ENCODE results near the gene CHST13.

Gene CHST13

GRCh38 chr3:126488886-126489569 lies 34.9 kb upstream of the CHST13 start:
- no peak for DNase-seq

- DNase-seq: no peak
These were observed 33.3 kb upstream of the CHST13 start for GRCh38 chr3:126490619-126491018.

- DNase-seq: no peak
These were observed 32.5 kb upstream of the CHST13 start for GRCh38 chr3:126491221-126492013.

GRCh38 chr3:126493051-126493450 lies 30.9 kb upstream of the CHST13 start:
- no peak for DNase-seq

DNA sequence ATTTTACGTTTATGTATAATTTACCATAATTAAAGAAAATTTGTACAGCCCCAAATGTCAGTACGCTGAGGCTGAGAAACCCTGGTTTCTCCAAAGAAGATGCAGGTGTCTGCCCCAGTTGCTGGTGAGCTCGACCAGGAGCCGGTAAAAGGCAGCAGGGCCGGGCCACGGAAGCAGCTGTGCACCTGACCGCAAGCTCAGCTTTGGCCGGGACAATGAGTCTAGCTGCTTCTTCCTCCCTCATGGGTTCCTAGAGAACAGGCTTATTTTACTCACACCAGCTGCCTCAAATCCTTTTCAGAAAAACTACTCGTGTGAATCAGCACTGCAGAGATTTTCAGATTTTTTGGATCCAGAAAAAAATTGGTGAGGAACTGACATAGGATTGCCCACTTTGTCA lies 30.2 kb upstream of the CHST13 start:
- DNase-seq: no peak

DNA sequence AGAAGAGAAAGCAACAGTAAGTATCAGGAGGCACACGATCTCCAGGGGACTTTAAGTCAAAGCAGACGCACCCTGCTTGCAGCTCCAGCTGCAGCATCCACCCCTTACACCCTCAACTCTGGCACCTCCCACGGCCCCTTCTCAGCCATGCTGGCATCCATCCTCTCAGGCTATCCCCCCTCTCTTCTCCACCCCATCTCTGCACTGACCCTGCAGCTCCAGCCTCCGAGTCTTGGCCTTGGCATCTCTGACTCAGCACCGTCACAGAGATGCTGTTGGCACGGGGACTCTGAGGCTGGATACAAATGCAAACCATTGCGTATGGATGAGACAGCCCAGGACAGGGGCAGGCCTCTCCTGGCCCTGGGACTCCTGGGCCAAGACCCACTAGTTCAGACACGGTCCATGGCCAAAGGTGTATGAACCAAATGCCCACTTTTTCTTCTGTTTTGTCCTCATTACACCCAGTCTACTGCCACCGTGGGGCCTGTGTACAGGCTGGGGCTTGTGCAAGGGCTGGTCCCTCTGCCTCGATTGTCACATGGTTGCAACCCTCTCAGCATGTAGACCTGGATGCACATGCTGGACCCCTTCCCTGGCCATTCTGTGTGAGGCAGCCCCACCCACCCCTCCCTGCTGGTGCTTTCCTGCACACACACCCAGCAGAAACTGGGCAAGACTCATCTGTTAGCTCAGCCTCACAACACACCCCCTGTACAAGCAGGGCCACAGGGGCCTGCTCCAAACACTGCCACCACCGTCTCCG lies 29.6 kb upstream of the CHST13 start:
- DNase-seq: no peak

GRCh38 chr3:126494970-126495230 lies 29.1 kb upstream of the CHST13 start:
- DNase-seq: no peak

GRCh38 chr3:126495786-126496185 lies 28.2 kb upstream of the CHST13 start:
- DNase-seq: no peak

DNA sequence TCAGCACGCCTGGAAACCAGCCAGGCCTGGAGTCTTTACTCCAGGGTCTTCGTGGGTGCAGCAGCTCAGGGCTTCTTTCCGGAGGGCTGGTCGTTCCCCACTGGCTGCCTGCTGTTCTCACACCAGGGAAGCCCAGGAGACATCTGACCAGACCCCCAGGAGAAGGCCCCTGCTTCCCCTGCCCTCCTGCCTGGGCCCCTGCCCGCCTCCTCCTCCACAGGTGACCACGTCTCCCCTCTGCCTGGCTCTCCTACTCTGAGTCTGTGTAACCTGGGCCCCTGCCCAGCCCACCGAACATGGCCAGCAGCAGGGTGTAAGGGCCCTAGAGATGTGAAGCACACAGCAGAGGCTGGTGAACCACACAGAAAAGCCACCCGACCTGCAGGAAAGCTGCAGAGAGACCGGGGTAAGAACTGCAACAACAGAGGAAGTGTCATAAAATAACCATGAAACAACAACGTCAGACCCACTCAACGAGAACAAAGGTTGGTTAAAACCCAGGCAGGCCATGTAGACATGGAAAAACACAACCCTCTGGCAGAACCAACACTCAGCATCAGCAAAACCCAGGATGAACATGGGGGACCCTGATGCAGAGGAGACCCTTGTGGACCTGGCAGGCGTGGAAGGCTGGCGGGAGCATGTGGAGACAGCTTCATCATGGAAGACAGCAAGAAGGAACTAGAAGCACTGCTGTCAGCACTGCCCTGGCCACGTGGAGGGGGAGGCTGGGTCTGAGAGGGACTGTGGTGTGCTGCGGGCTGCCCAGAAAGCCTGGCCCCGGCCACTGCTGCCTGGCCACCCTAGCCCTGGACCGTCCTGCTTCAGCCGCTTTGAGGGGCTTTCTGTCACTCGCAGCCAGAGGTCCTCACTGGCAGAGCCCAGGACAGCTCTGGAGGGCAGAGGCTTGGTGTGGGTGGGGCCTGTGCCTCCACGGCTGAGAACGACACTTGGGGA lies 26.8 kb upstream of the CHST13 start:
- DNase-seq: no peak

DNA sequence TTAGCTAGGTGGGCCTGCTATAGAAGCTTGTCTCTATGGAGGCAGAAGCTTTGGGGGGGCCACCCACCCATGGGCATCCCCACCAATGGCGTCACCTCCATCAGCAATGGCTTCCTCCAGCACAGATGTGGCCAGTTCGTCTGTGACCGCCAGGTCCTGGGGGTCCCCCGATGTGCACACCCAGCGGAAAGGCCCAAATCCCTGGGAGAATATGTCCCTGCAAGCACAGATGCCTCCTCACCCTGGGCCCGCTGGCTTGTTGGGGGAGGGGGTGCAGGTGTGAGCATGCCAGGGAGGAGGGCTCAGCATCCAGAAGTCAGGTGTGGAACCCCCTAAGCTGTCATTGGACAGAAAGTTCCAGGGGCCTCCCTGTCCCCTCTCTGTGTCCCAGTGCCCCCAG lies 26.0 kb upstream of the CHST13 start:
- no peak for DNase-seq

DNA sequence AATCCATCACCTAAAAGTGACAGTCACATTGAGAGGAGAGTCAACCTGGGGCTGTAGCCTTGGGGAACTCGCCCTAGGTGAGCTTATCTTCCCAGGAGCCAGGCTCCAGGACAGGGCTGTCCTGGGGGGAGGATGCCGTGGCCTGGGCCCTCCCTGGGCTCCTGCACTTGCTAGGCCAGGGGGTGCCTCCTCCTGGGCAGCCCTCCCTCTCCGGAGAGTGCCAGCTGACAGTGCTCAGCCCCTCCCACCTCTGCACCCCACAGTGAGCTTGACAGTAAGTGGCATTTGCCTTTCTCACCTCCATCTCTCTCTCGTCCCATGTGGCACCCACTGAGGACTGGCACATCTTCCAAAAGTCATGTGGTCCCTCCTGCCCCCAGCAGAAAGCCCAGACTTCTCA lies 25.5 kb upstream of the CHST13 start:
- no peak for DNase-seq

- no peak for DNase-seq
These were observed 25.0 kb upstream of the CHST13 start for GRCh38 chr3:126498929-126499328.

DNA sequence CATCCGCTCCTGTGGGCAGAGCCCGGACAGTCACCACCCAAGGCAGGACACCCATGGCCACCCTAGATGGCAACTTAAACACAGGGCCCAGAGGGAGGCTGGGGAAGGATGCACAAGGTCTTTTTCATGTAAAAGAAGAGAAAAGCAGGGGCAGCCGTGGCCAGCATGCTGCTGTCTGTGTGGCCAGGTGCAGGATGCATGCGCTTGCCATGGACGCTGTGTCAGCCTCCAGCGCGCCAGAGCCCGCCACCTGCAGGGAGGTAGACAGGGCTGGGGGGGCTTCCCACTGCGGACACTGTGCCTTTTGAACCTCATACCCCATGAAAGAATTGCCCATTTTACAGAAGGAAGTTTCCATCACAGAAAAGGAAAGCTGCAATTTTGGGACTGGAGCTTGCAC lies 24.6 kb upstream of the CHST13 start:
- no peak for DNase-seq

DNA sequence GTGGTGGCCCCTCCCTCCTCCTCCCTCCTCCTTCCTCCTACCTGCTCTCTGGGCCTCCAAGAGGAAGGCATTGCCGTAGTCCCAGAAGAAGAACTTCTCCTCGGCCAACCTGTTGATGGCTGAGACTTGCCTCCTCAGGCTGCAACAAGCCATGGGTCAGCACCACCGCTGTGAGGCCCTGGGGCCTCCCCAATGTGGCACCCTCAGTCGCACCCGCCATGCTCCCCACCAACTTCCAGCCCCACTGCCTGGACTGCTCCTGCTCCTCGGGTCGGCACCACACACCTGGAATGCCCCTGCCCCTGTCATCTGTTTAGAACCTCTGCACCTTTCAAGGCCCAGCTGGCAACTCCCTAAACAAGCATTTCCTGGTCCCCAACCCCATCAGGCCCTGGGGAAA lies 23.9 kb upstream of the CHST13 start:
- DNase-seq: no peak

GRCh38 chr3:126501054-126501453 lies 22.9 kb upstream of the CHST13 start:
- no peak for DNase-seq

GRCh38 chr3:126501736-126502135 lies 22.2 kb upstream of the CHST13 start:
- DNase-seq: no peak

DNA sequence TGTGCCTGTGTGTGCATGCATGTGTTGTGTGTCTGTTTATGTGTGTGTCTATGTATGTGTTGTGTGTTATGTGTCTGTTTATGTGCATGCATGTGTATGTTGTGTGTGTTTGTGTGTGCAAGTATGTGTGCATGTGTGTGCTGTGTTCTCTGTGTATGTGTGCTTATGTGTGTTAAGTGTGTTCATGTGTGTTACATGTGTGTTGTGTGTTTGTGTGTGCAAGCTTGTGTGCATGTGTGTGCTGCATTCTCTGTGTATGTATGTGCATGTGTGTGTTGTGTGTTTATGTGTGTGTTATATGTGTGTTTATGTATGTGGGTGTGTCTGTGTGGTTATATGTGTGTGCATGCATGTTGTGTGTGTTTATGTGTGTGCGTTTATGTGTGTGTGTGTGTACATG lies 21.3 kb upstream of the CHST13 start:
- DNase-seq: no peak

- DNase-seq: no peak
These were observed 20.3 kb upstream of the CHST13 start for GRCh38 chr3:126503701-126504100.

DNA sequence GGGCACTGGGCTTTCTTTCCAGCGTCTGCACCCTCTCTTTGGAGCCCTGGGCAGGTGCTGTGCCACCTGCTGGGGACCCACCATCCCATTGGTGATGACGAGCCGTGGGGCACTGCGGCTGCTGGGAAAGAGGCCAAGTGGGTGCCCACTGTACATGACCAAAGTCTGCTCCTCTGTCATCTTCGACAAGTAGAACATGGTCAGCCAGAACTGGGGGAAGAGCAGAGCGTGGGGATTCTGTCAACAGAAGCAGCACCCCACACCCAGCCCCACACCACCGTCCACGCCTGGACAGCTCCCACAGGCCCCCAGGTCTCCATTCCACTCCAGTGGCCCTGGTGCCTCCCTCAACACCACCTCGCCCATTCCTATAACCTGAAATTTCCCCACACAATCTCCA lies 16.1 kb upstream of the CHST13 start:
- no peak for DNase-seq

GRCh38 chr3:126508564-126508964 lies 15.4 kb upstream of the CHST13 start:
- no peak for DNase-seq

GRCh38 chr3:126509597-126510307 lies 14.2 kb upstream of the CHST13 start:
- no peak for DNase-seq

DNA sequence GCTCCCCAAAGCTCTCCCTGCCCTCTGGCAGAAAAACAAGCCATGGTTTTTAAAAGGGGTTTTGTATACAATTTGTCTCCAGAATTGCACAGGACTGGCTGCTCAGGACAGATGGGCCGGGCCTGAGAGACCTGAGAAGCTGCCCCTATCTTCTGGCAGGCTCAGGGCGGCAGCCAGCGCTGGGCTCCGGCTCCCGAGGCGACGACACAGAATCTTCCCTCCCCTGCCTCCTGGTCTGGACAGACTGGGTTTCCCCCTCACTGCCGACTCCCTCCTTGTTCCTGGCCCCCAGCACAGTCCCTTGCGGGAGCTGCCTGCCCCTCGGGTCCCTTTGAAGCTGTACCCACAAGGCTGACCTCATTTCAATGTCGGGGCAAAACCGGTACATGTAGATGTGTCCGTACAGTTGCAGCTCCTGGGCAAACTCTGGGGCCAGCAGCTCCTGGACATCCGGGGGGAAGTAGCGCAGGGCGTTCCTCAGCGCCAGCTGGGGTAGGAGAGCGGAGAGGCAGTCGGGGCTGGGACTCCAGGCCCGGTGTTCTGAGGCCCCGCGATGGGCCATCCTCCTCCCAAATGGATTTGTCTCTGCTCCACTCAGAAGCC lies 13.5 kb upstream of the CHST13 start:
- DNase-seq: no peak

Data from stimulated activated CD4-positive, alpha-beta T cell treated with anti-CD3 and anti-CD28 coated beads, Interleukin-2, amount 100 ng/mL, for 48 hours (primary cell).